Skin of body (tissue), 2 donors: ENCODE measurements around the gene RAB3IL1. TPM values are rescaled to one million over a fixed set of nuclear protein-coding genes. Genes with fewer than 3 reads are reported as not detected.

Source experiments
- DNase-seq: peaks from one replicate; lab custom pipeline; 2025; lab: John Stamatoyannopoulos, UW
- total RNA-seq: library from RNA; depleted of rRNA; stranded (reverse); fragments of >200 nt; gene quantifications from one replicate; pipeline ENCODE4 v1.2.3, GENCODE V29; 2014

RAB3IL1 gene
- total RNA-seq, 1 donor from 2014 or later, result 11.1 TPM

- no peak for DNase-seq
Observed at GRCh38 chr11:61919705-61920631, 2.6 kb upstream of the RAB3IL1 start.

DNA sequence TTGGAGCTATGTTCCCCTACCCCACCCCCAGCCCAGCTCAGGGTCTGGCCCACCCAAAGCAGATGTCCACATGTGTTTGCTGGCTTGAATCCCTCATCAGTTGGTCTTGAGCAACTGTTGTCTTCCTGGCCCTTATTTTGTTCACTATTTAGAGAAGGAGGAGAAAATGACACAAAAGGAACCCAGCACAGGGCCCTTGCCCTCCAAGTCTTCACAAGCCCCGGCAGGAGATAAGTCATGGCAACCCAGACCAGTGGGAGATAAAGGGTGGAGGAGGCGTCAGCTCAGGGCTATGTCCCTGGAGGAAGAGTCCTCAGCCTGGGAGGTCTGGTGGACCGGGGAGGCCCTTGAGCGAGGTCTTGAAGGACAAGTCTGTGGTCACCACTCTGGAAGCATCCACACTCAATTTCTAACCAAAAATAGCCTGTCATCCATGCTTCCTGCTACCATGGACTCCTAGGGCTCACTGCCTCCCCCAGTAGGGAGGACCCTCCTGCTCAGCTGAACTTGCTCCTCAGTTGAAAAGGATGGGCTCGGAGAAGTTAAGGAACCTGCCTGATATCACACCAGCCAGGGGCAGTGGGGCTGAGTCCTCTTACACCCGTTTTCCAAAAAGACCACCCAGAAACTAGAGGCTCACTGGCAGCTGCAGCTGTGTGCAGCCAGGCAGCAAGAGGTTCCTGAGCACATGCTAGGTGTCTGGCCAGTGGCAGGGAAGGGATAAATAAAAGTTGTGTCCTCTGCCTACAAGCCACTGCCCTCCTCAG, 1.8 kb upstream of the RAB3IL1 start:
- peak; percentile 35 for DNase-seq

- DNase-seq, result no peak
Observed at GRCh38 chr11:61918251-61918937, 1.0 kb upstream of the RAB3IL1 start.

DNA sequence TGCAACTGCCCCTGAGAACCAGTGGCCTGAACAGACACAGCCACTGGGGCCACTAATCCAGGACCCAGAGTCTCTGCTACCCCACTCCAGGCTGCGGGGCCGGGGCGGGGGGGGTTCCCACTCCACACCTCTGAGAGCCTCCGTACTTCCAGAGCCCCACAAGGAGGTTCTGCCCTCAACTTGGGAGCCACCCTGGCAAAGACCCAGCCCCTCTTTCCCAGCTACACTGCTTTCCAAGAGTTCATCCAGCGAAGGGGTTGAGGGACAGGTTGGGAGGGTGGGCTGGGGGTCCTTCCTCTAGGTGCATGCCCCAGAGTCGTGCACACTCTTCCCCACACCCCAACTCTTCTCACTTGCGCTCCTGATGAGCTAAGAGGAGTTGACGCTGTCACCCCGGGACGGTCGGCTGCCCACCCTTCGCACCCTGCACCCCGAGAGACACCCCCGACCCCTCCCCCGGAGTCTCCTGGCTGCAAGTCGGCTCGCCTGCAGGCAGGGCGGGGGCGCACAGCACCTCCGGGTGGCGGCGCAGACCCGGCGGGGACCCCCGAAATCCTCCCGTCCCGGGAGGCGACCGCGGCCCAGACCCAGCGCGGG, 531 bp downstream of the RAB3IL1 start:
- no peak for DNase-seq

DNA sequence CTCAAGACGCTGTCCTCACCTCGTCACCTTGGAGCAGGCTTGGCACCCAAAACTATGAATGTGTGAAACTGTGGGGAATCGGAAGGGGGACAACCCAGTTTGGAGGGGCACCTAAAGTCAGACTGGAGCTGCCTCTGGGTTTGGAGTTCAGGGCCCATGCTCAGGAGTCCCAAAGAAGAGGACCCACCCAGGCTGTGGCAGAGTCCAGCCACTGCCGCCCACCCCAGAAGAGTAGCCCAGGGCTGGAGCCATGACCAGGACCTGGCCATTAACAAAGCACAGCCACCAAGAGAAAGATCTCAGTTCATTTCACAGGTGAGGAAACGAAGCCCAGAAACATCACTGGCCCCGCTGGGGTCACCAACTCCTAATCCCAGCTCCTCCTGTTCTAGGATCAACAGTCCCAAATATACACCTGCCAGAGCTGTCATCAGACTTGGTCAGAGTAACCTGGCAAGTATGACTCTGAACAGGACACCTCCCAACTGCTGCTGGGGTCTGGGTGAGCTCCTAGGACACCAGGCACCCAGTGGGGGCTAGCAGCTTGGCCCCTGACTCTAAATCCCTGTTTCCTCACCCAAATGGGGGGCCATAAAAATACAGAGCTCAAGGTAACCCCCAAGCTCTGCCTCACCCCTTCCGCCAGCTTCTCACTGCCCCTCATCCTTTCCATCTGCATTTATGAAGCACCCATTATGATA, 2.7 kb downstream of the RAB3IL1 start:
- DNase-seq, result no peak

DNA sequence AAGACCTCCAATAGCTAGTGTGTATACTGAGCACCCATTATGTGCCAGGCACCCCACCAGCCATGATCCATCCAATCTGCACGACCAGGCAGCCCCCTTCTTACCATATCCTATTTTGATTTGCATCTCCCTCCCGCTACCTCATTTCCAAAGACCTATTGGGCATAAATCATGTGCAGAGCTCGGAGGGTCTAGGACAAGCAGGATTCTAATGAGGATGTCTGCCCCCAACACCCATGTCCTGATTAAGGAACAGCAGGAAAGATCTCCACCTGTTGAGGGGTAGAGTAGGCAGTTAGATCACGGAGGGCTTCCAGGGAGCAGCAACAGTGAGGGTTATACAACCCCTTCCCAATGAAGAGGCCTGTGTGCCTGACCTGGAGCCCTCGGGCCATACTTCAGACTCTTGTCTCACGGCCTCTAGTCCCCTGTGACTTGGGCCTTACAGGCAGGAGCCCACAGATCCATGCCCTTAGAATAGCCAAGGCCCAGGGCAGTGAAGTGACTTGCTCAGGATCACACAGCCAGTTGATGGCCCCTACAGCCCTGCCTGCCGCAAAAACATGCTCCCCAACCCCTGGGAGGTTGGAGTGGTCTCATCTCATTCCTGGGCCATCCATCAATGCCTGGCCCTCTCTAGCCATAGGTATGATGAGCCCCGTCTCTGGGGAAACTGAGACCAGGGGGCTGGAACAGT, 3.5 kb downstream of the RAB3IL1 start:
- no peak for DNase-seq

GRCh38 chr11:61912991-61913698, 4.2 kb downstream of the RAB3IL1 start:
- DNase-seq, result no peak

GRCh38 chr11:61912530-61912898, 4.9 kb downstream of the RAB3IL1 start:
- DNase-seq, result no peak

DNA sequence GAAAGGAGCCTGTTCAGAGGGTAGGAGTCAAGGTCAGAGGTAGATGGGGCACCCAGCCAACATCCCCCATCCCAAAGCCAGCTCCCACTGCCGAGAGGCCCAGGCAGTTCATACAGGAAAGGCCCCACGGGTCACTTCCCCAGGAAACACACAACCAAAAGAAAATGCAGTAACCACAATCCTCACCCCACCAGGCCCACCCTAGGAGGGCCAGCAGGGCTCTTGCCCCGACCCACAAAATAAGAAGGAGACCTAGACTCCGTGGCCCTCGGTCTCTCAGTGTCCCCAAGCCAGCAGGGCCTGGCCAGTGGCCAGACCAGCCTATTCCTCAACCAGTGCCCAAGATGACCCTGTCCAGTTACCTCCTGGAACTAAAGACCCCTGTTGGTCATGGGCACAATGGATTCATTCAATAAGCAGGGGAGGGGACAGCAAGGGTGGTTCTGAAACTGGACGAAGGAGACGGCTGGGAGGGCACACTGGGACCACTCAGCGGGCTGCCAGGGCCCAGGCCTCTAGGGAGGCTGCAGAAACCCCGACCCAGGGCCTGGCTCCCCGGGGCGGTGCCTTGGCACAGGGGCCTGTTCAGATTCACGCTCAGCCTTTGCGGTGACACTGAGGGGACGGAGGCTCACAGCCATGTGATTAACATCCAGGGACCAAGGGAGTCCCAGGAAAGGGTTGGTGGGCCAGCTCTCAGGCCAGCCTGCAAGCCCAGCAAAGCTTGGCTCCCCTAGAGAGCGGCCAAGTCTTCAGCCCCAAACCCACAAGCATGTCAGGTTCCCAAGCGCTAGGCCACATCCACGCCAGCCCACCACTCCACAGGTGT, 5.5 kb downstream of the RAB3IL1 start:
- no peak for DNase-seq

- DNase-seq, result no peak
Observed at GRCh38 chr11:61911128-61911700, 6.2 kb downstream of the RAB3IL1 start.

DNA sequence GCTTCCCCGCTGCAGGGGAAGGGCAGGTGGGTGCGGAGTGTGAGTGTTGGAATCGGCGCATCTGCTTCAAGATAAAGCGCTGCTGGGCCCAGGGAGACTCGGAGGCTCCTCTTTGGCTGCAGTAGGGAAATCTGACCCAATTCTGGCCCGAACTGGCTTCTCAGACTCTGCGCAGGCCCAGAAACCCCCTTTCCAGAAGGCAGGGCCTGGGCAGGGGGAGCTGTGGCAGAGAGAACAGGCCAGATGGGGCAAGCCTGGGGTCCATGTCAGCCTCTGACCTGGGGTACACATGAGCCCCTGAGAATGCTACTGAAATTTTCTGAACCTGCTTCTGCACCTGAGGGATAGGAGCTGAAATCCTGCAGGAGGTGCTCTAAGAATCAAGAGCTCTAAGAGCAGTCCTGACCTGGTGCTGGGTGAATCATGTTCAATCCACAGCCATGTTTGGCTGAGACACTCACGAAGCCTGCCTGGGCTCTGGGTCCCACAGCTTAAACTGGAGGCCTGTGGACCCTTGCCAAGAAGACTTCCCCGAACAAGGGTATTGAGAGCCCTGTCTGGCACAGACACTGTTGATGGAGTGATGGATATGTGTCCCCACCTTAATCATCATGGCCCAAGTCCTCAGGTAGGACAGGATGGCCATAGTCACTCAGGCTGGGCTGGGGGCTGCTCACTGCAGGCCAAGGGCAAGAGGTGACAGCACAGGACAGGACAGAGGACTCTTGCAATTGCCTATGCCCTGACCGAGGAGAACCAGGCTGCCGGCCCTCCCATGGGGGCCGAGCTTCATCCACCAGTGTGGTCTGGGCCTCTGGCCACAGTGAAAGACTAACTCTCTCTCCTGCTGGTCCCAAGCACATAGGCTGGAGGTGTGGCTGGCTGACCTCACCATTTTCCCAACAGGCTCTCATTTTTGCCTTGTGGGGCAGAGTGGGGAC, 6.9 kb downstream of the RAB3IL1 start:
- DNase-seq, result peak; percentile 46

DNA sequence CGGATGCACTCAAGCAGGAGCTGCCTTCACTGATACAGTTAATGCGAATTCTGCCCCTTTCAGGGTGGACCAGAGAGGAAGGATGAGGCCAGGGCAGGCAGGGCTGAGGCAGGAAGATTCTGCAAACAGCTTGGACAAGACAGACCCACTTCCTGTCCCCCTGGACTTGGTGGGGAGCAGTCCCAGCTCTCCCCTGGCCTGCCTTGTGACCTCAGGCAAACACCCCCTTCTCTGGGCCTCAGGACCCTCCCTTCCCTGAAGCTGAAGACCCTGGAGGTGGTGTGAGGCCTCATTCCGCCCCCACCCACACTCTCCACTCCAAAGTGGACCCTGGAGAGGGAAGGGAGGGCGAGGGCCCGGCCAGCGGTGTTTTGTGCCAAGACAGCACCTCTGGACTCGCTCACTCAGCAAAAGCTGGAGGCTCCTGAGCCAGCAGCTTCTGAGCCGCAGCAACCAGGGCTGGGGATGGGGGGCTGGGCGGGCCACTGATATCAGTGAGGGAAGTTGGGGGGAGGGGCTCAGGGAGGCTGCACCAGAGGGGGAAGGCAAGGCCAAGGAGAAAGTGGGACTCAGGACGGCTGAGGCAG, 8.5 kb downstream of the RAB3IL1 start:
- peak; percentile 24 for DNase-seq

DNA sequence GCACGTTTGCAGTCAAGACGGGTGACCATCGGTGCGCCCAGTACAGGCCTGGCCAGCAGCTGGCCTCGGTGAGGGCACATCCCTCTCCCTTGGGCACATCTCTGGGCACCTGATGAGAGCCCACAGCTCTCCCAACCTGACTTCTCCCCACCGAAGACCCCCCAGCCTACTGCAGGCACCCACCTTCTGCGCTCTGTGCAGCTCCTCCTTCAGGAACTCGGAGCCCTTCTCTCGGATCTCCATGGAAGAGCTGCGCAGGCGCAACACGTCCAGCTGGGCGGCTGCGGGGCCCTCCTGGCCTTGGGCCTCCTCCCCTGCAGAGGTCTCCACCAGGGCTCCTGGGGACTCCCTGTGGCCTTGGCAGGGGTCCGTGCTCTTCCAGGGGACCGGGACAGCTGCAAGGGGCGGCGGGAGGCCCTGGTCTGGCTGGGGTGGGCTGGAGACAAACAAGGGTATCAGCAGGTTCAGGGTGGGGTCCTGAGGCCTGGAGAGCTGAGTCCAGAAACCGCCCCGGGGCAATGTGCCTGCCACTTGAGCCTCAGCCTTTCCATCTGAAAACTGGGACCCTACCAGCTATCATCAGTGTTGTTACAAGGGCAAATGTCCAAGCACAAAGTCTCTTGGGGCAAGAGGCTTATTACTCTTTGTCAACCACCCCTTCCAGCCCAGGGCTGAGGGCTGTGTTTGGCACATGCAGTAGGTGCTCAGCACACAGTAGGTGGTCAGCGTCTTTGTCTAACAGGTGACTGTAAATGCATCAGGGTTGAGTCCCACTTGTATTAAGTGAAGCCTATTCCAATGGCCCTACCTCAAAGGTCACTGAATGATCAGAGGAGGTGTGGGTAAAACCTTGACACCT, 9.3 kb downstream of the RAB3IL1 start:
- DNase-seq, result no peak

GRCh38 chr11:61907282-61907681, 10.1 kb downstream of the RAB3IL1 start:
- no peak for DNase-seq

GRCh38 chr11:61906522-61906909, 10.8 kb downstream of the RAB3IL1 start:
- DNase-seq, result no peak
